ENCODE results near the gene WDPCP. TPM values are rescaled to one million over a fixed set of nuclear protein-coding genes. Genes with fewer than 3 reads are reported as not detected.

Gene WDPCP
- total and polyA plus RNA-seq, 10 donors = 2.1 to 20.0 (median 13.3) TPM

GRCh38 chr2:63514781-63515180 lies 73.5 kb downstream of the WDPCP start:
- H3K36me3 ChIP-seq = no peaks in the 10 kb centered on the region
- no peak for TF ChIP-seq CTCF (IDR thresholded peaks at IDR 0.05 in 8 of 11, conservative IDR thresholded peaks at IDR 0.05 in 3 of 11)
- no peak for TF ChIP-seq POLR2A (IDR thresholded peaks at IDR 0.05)
- TF ChIP-seq POLR2AphosphoS5 (IDR thresholded peaks at IDR 0.05) = no peak
- no peak overlapping the region for H3K27ac ChIP-seq
- no peaks in the 10 kb centered on the region for H3K4me1 ChIP-seq
- DNase-seq = no peak
- H3K4me3 ChIP-seq = no peak overlapping the region
- peaks cover 0 to 44% (median 36%) of the 10 kb centered on the region in 8 donors for H3K9me3 ChIP-seq
- no peaks in the 10 kb centered on the region for H3K27me3 ChIP-seq (replicated peaks in 1 of 7)
- intact Hi-C loops (cut with DNase I; ENCODE audit: low total_unique reads) = no loop called here

GRCh38 chr2:63514237-63514716 lies 74.0 kb downstream of the WDPCP start:
- intact Hi-C loops (cut with DNase I; ENCODE audit: low total_unique reads) = no loop called here
- no peaks in the 10 kb centered on the region for H3K27me3 ChIP-seq (replicated peaks in 1 of 7)
- no peaks in the 10 kb centered on the region for H3K36me3 ChIP-seq
- WGBS, 5 donors = 87 to 96% (median 89%) methylated on average over 2 of the region's 2 CpGs
- H3K4me3 ChIP-seq = no peak overlapping the region
- no peak overlapping the region for H3K27ac ChIP-seq
- H3K9me3 ChIP-seq = peaks cover 0 to 44% (median 36%) of the 10 kb centered on the region in 8 donors
- no peaks in the 10 kb centered on the region for H3K4me1 ChIP-seq
- DNase-seq = no peak
- TF ChIP-seq POLR2AphosphoS5 (IDR thresholded peaks at IDR 0.05) = no peak
- no peak for TF ChIP-seq CTCF (IDR thresholded peaks at IDR 0.05 in 8 of 11, conservative IDR thresholded peaks at IDR 0.05 in 3 of 11)
- no peak for TF ChIP-seq POLR2A (IDR thresholded peaks at IDR 0.05)

- no peaks in the 10 kb centered on the region for H3K4me1 ChIP-seq
- H3K36me3 ChIP-seq = no peaks in the 10 kb centered on the region
- no peaks in the 10 kb centered on the region for H3K27me3 ChIP-seq (replicated peaks in 1 of 7)
- intact Hi-C loops (cut with DNase I; ENCODE audit: low total_unique reads) = no loop called here
- DNase-seq = no peak
- H3K9me3 ChIP-seq = peaks cover 0 to 38% (median 28%) of the 10 kb centered on the region in 8 donors
- no peak for TF ChIP-seq CTCF (IDR thresholded peaks at IDR 0.05 in 8 of 11, conservative IDR thresholded peaks at IDR 0.05 in 3 of 11)
- no peak for TF ChIP-seq POLR2A (IDR thresholded peaks at IDR 0.05)
- TF ChIP-seq POLR2AphosphoS5 (IDR thresholded peaks at IDR 0.05) = no peak
- H3K4me3 ChIP-seq = no peak overlapping the region
- no peak overlapping the region for H3K27ac ChIP-seq
- 29 to 64% (median 45%) methylated on average over 2 of the region's 2 CpGs for WGBS, 5 donors
Observed at GRCh38 chr2:63506320-63506719, 82.0 kb downstream of the WDPCP start.

GRCh38 chr2:63503818-63504217 lies 84.5 kb downstream of the WDPCP start:
- TF ChIP-seq CTCF (IDR thresholded peaks at IDR 0.05 in 8 of 11, conservative IDR thresholded peaks at IDR 0.05 in 3 of 11) (no peak), POLR2A (IDR thresholded peaks at IDR 0.05) (no peak), POLR2AphosphoS5 (IDR thresholded peaks at IDR 0.05) (no peak)
- intact Hi-C loops (cut with DNase I; ENCODE audit: low total_unique reads) = no loop called here
- Histone ChIP-seq H3K27me3 (replicated peaks in 1 of 7) (no peaks in the 10 kb centered on the region), H3K9me3 (peaks cover 0 to 13% (median 3%) of the 10 kb centered on the region in 8 donors), H3K27ac (no peak overlapping the region), H3K4me3 (no peak overlapping the region), H3K4me1 (no peaks in the 10 kb centered on the region), H3K36me3 (no peaks in the 10 kb centered on the region)
- DNase-seq = no peak
- 88 to 100% (median 95%) methylated on average over 1 of the region's 1 CpG for WGBS, 5 donors

Data from spleen (tissue), 11 donors.